GM06990 (cell line): ENCODE measurements around the gene PHLPP1.

Experiments
- DNase-seq: peaks from one replicate; pipeline ENCODE4 v3.0.0-alpha.2; 2011; ENCODE audit not compliant: insufficient read length; ENCODE audit errors: extremely low read depth
- H3K27me3 ChIP-seq: replicated peaks from 2 replicates; pipeline ENCODE4 v1.6.0; 2011; ENCODE audit warnings: low read length; ENCODE audit not compliant: control insufficient read depth, insufficient read depth
- H3K36me3 ChIP-seq: 2 replicates; pipeline ENCODE4 v1.5.1; 2011; ENCODE audit warnings: low read length; ENCODE audit not compliant: control insufficient read depth, insufficient read depth
- H3K4me3 ChIP-seq: replicated peaks from 2 replicates; pipeline ENCODE4 v1.5.1; 2011; ENCODE audit warnings: low read depth, mild to moderate bottlenecking, control low read depth, low read length
- CTCF ChIP-seq: IDR thresholded peaks from 2 replicates; pipeline ENCODE4 v1.5.1; 2011; ENCODE audit warnings: low read length, control low read depth, mild to moderate bottlenecking, inconsistent platforms; ENCODE audit not compliant: insufficient read depth, poor library complexity, severe bottlenecking

The PHLPP1 gene

DNA sequence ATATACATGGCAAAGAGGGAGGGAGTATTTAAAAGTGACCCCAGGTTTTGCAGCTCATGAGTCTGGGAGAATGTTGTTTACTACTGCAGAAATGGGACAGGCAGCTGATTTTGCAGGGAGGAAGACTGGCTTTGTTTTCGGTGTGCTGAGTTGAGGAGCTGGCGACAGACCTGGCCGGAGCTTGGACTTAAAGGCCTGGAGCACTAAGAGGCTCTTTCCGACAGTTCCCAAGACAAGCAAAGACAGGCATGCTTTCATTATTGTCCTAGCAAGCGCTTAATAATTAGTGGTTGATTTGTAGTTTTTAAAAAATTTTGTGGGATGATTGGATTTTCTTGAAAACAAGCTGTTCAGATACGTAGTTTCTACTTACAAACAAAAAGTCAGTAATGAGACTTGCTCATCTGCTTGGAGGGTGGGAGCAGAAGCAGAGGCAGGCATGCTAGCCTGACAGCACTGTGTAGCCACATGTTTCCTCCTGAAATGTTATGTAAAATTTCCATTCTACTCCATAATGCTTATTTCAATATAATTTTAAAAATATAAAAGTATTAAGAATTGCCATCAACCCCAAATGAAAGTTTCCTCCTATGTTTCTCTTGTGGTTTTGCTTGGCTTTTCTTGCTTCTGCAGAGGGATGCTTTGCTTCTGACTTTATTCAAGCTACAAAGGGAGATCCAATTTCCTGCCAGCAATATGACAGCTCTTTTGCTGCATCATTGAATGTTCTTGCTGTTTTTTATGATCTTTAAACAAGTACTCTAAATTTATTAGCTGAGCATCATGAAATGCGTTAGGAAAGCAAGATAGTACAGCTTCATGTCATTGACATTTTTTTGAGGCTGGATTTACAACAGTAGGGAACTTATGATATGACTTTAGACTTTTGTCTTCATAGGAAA, 75.8 kb downstream of the PHLPP1 start:
- Histone ChIP-seq H3K36me3 (no peaks in the 10 kb centered on the region), H3K27me3 (no peaks in the 10 kb centered on the region), H3K4me3 (no peak overlapping the region)
- TF ChIP-seq CTCF: no peak
- no peak for DNase-seq

GRCh38 chr18:62792016-62792415, 76.7 kb downstream of the PHLPP1 start:
- DNase-seq: no peak
- TF ChIP-seq CTCF: no peak
- Histone ChIP-seq H3K27me3 (no peaks in the 10 kb centered on the region), H3K36me3 (no peaks in the 10 kb centered on the region), H3K4me3 (no peak overlapping the region)

DNA sequence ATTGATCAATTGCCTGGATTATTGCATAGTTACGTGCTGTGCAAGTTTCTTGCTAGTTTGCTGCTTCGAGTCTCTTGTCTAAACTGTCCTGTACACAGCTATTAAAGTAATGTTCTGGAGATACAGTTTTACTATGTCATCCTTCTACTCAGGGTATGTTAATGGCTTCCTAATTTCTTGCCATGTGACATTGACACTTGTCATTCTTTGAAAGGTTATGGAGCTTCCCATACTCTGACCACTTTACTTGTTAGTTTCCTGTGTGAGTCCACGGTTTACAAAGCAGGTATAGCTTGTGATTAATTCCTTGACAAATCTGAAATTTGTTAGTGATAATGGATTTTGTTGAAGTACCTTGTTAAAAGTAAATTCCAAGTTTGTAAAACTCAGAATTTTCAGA, 80.5 kb downstream of the PHLPP1 start:
- H3K36me3 ChIP-seq: no peaks in the 10 kb centered on the region
- DNase-seq: no peak
- no peak overlapping the region for H3K4me3 ChIP-seq
- no peaks in the 10 kb centered on the region for H3K27me3 ChIP-seq
- no peak for TF ChIP-seq CTCF

GRCh38 chr18:62796216-62796621, 80.9 kb downstream of the PHLPP1 start:
- Histone ChIP-seq H3K27me3 (no peaks in the 10 kb centered on the region), H3K36me3 (no peaks in the 10 kb centered on the region), H3K4me3 (no peak overlapping the region)
- TF ChIP-seq CTCF: no peak
- no peak for DNase-seq

GRCh38 chr18:62797329-62797728, 82.0 kb downstream of the PHLPP1 start:
- no peaks in the 10 kb centered on the region for H3K36me3 ChIP-seq
- no peak overlapping the region for H3K4me3 ChIP-seq
- DNase-seq: no peak
- no peak for TF ChIP-seq CTCF
- no peaks in the 10 kb centered on the region for H3K27me3 ChIP-seq

GRCh38 chr18:62799977-62800376, 84.6 kb downstream of the PHLPP1 start:
- DNase-seq: no peak
- no peaks in the 10 kb centered on the region for H3K27me3 ChIP-seq
- no peaks in the 10 kb centered on the region for H3K36me3 ChIP-seq
- TF ChIP-seq CTCF: no peak
- no peak overlapping the region for H3K4me3 ChIP-seq
